GM18873 (cell line): ENCODE results near the gene AK8.

Experiments used
- ATAC-seq: cut with Tn5 transposase; IDR thresholded peaks from one replicate; pipeline ENCODE4 v1.9.1; 2021; ENCODE audit warnings: mild to moderate bottlenecking, moderate library complexity, moderate number of reproducible peaks; ENCODE audit not compliant: unreplicated experiment, low FRiP score

The AK8 gene, protein sequence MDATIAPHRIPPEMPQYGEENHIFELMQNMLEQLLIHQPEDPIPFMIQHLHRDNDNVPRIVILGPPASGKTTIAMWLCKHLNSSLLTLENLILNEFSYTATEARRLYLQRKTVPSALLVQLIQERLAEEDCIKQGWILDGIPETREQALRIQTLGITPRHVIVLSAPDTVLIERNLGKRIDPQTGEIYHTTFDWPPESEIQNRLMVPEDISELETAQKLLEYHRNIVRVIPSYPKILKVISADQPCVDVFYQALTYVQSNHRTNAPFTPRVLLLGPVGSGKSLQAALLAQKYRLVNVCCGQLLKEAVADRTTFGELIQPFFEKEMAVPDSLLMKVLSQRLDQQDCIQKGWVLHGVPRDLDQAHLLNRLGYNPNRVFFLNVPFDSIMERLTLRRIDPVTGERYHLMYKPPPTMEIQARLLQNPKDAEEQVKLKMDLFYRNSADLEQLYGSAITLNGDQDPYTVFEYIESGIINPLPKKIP

GRCh38 chr9:132877824-132878694, at the start of gene AK8:
TSS of gene AK8 (minus strand) at chr9:132878284. CDS start at chr9:132878255, 29 bp downstream.
- no peak for ATAC-seq

GRCh38 chr9:132927704-132928103, 49.6 kb upstream of the AK8 start:
- no peak for ATAC-seq

DNA sequence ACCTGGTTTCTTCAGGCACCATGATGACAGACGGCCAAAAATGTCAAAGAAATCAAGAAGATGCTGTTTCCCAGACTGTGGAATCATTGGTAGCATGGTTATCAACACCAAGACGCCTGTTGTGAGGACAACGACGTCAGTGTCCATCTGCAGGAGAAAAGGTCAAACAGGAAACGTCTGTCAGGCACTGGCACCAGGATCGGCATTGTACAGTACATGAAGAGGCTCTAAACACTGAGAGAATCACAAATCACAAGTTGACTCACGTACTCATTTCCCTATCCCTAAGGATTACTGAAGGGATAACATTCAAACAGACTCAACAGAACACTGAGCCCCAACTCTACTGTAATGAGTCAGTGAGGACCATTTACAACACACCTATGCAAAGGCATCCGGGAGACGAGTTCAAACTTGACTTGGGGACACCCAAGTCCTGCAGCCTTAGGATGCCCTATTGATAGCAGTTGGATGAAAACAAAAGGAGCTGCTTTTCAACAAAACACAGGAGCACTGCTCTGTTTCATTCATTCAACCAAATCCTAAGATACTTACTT, 45.3 kb upstream of the AK8 start:
- ATAC-seq, result no peak

DNA sequence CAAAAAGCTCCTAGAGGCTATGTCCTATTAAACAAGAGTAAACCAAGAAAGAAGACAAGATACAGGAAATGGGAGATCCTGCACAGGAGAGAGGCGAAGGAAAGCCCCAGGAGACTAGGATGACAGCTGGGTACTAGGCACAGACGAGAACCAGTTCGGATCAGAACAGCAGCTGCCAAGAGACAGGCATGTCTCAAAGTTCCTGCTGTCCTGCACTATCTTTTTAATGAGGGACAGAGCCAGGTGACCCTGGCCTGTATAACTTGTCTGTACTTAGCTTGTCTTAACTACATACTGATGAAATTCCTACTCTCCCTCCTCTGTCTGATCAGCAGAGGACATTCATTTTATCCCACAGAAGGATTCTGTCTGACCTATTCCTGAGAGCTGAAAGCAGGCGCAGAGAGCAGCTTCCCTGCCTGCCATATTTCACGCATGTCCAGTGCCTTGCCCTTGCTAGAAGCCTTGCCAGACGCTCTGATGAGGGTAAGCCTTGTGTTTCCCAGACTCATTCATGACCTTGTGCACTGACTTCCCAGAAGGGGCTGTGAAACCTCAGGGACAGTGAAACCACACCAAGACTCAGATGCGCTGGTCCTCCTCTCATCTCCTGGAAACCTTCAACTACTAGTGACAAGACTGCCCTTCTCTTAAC, 41.7 kb upstream of the AK8 start:
- ATAC-seq, result no peak

DNA sequence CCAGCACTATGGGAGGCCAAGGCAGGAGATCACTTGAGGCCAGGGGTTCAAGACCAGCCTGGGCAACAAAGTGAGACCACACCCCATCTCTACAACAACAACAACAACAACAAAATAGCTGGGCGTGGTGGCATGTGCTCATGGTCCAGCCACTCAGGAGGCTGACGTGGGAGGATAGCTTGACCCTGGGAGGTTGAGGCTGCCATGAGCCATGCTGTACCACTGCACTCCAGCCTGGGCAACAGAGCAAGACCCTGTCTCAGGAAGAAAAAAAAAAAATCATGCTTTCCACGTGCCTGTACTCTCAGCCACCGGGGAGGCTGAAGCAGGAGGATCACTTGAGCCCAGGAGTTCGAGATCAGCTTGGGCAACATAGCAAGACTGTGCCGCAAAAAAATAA, 36.8 kb upstream of the AK8 start:
- no peak for ATAC-seq

GRCh38 chr9:132912131-132912530, 34.0 kb upstream of the AK8 start:
- no peak for ATAC-seq

DNA sequence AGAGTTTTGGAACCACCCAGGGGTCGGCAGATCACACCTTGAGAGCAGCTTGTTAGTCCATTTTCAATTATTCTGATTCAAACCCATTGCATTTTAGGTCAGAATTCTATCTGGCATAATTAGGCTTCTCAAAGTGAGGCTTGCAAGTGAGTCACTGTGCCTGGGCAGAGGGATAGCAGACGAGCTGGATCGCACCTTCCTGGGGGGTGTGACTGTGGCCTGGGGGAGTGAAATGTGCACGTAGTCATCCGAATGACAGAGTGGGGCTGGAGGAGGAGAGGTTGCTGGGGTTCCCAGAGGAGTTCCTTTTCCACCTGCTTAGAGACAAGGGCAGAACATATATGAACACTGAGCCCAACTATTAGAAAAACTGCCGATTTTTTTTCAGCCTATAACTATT, 32.3 kb upstream of the AK8 start:
- ATAC-seq, result no peak

- ATAC-seq, result no peak
These were observed 31.2 kb upstream of the AK8 start for GRCh38 chr9:132909311-132909710.

GRCh38 chr9:132908635-132909034, 30.6 kb upstream of the AK8 start:
- no peak for ATAC-seq

DNA sequence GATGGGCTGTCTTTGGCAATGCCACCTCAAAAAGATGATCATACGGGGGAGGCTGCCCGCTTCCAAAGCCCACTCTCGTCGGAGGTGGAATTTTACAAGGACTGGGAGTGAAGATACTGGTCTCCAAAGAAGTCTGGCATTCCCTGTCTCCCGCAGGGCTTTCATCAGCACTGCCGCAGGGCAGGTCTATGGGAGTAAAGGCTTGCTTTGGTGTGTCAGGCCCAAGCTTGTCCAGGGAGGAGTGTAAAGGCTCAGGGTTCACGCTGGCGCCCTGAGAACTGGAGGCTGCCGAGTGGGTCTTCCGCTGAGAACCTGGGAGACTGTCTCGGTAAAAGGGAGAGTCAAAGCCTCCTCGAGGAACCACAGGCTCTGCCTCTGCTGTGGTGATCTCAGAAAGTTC, 27.6 kb upstream of the AK8 start:
- no peak for ATAC-seq

DNA sequence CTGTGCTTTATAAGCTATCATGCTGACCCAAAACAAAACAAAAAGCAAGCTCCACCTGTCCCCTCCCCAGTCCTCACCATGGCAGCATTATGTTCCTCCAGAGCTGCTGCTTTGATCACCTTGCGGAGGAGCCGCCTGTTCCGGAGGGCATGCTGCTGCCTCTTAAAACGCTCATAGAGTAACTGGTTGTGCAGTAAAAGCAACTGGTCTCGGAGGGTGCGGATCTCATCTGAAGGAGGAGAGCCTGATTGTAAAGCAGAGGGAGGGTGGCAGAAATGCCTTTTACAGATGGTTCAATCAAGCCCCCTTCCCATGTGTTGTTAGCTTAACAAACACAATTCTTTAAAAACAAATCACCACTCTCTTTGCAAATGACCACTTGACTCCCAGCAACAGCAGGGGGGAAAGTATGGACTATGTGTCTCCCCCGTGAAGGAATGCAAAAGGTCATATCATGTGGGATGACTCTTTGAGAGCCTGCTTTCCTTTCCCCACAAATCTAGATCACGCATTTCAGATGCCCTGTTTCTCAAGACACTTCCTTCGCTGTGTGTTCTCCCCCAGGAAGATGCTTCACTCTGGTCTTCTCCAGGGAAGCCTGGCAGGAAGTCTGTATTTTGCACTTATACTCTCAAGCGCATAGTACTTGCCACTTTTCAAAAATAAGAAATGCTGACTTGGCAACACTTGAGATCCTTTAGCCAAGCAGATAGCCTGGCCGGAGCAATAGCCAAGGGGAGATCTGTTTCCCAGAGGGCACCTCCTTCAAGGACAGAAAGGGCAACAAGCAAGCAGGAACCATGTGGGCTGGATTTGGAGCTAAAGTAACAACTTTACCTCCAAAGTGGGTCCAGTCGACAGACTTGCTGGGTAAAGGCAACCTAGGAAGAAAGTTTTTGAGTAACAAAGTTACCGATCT, 25.7 kb upstream of the AK8 start:
- no peak for ATAC-seq

GRCh38 chr9:132901858-132902831, 24.1 kb upstream of the AK8 start:
- no peak for ATAC-seq

DNA sequence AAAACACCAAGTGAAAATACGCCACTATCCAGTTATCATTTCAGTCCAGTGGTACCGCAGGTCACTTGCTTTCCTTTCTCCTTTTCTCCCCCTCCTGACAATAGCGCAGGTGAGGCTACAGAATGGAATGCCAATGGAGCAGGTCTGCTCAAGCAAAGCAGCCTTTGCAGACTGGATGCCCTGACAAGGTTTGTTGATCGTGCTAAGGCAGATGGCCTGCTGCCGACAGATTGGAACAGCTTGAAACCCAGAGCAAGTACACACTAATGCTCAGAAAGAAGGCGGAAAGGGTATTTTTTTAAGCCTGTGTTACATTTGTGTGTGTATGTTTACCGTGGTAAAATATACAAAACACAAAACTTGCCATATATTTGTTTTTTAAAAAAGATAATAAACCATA, 20.0 kb upstream of the AK8 start:
- no peak for ATAC-seq

DNA sequence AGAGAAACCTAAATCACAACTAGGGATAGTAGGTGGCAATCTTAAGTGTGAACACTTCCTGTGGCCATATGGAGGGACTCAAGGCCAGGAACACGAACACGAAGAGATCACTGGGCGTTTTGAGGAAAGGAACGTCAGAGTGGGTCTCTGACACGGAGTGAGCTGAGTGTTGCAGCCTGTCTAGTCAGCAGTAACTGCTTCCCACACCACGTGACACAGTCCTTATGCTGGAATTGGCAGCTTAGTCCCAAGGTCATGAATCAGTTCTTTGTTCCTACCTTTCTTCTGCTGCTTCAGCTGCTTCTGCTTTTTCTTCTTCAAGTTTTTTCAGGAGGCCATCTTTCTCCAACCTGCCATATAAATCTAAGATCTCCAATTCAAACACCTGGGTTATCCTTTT, 18.8 kb upstream of the AK8 start:
- no peak for ATAC-seq

DNA sequence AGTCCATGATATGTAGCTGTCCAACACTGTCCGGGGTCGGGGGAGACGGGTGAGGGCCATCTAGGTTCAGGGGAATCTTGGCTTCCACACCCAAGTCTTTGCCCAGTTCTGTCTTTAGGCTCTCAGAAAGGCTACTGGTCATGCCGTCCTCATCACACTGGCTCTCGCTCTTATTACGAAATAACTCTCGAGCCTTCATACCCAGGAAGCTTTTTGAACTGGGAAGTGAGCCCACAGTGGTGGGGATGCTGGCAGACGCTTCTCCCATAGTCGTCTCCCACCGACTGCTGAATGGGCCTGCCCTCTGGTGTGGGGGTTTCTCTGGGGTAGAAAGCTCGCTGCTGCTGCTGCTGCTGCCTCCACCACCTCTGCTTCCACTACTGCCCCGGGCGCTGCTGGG, 18.2 kb upstream of the AK8 start:
- no peak for ATAC-seq

DNA sequence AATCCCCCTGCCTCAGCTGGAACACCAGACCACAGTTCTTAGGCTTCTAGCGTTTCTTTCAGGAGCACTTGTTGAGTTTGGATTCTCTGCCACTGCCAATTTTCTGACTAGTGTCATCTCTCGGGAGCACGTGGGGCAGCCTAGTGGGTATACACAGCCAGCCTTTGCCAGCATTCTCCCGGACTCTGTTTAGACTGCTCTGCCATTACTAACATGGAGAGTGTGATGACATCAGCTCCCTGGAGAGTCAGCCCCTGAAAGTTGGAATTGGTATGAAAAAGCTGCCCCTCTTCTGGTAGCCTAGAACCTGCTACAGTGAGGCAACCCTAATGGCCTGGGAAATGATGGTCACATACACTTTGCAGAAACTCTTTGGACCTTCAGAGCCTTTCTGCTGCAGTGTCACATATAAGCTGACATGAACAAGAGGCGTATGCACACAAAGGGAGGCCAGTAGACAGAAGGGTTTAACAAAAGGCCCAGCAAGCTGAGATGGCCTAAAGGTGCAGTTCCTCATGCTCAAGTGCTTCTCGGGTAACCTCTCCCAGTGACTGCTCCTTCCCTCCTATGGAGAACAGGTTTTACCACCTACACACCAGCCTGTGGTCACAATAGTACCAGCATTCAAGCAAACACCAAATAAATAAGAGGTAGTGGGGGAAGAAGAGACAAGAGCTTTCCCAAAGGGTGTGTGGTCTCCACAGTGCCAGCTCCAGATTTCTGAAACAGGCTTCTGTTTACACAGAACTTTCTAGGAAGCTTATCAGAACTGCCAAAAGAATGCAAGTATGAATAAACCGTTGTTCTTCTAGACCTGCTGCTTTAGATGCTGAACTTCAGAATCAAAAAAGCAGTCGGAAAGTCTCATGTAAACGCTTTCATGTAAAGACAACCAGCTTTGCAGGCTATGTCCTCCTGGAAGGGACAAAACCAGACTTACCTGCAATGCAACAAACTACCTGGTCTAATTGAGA, 17.1 kb upstream of the AK8 start:
- no peak for ATAC-seq

- no peak for ATAC-seq
These were observed 16.3 kb upstream of the AK8 start for GRCh38 chr9:132894346-132894745.
